H1 (cell line): ENCODE results near the gene CADPS. TPM values are rescaled to one million over a fixed set of nuclear protein-coding genes. Genes with fewer than 3 reads are reported as not detected.
A peak's percentile ranks its signal among the peaks of the same experiment; 100 is the strongest.

Source experiments
- CTCF ChIP-seq, 3 experiments: IDR thresholded peaks; 1 replicate in 2 of 3; 2 replicates in 1 of 3; pipeline versions ENCODE4 v1.5.1 to v1.6.1; 2011; ENCODE audit warnings: low read length in 3 of 3, mild to moderate bottlenecking in 3 of 3, inconsistent platforms in 2 of 3, low read depth in 1 of 3, moderate library complexity in 1 of 3; ENCODE audit not compliant: insufficient read depth in 1 of 3; ENCODE audit errors: control extremely low read depth in 1 of 3
- KDM5A ChIP-seq: fragments of 200-600 bp; IDR thresholded peaks from 2 replicates; pipeline ENCODE4 v1.7.1; 2012; ENCODE audit warnings: mild to moderate bottlenecking, low read length, inconsistent platforms, mixed read lengths
- RFX5 ChIP-seq: IDR thresholded peaks from 2 replicates; pipeline ENCODE4 v1.6.1; 2011; ENCODE audit warnings: low read depth, low read length, improper control_type of control experiment, borderline replicate concordance
- SAP30 ChIP-seq: fragments of 300-600 bp; sonication (generic); IDR thresholded peaks from 2 replicates; pipeline ENCODE4 v1.7.1; 2012; ENCODE audit warnings: low read length, moderate library complexity, mild to moderate bottlenecking, inconsistent platforms; ENCODE audit not compliant: insufficient read depth, insufficient replicate concordance
- SP1 ChIP-seq: IDR thresholded peaks from 2 replicates; pipeline ENCODE4 v1.6.1; 2011; ENCODE audit warnings: low read depth, low read length
- TEAD4 ChIP-seq: IDR thresholded peaks from 2 replicates; pipeline ENCODE4 v1.6.1; 2012; ENCODE audit warnings: low read depth, low read length, inconsistent platforms, mixed read lengths
- polyA plus RNA-seq, 7 experiments: library from polyadenylated mRNA; depleted of rRNA in 3 of 7; stranded (reverse) in 5 of 7; unstranded in 2 of 7; fragments of >200 nt in 5 of 7; fragments of 200-250 nt in 2 of 7; gene quantifications; 1 replicate in 5 of 7; 2 replicates in 1 of 7; 4 replicates in 1 of 7; pipeline versions ENCODE4 v1.2.1 to v1.2.3, GENCODE V29; 2011 to 2013; ENCODE audit warnings: missing spikeins in 2 of 7, mixed read lengths in 2 of 7
- total RNA-seq: library from RNA; stranded (reverse); fragmentation: NEBNext Ultra II Directional; extraction: Animal tissue kit (Norgen Biotek cat#: 25700); gene quantifications from 2 replicates; pipeline ENCODE4 v1.2.1, GENCODE V29; 2021

Gene CADPS
- total and polyA plus RNA-seq, 2 of the 8 experiments (the other 6 are each of a cell fraction or from before 2014, with no cell fraction given) = 7.1 to 10.2 TPM

GRCh38 chr3:62589078-62589477 lies 286.1 kb downstream of the CADPS start (continued):
- TF ChIP-seq CTCF (IDR thresholded peaks at IDR 0.05; ENCODE audit: control extremely low read depth in 1 of 3, insufficient read depth in 1 of 3, low read depth in 1 of 3, low read length in 3 of 3) = peak; percentile 10 to 30 (median 21); a peak in 2 of 4 replicates
- TF ChIP-seq RFX5 = no peak
- no peak for TF ChIP-seq TEAD4
- no peak for TF ChIP-seq SP1
- no peak for TF ChIP-seq SAP30
- TF ChIP-seq KDM5A = no peak
